Ovary (tissue), 9 donors: ENCODE results near the gene MED22. TPM values are rescaled to one million over a fixed set of nuclear protein-coding genes. Genes with fewer than 3 reads are reported as not detected.

ENCODE experiments used
- DNase-seq, 5 donors: peaks; one replicate each; pipeline ENCODE4 v3.0.0-alpha.2; 2019 to 2020
- H3K27ac ChIP-seq, 2 donors: fragments of 200-600 bp; one replicate each; pipeline versions ENCODE4 v1.5.1 to v1.8.0; 2019 to 2022
- H3K27me3 ChIP-seq: fragments of 200-600 bp; one replicate; pipeline ENCODE4 v1.8.0; 2022
- H3K36me3 ChIP-seq: fragments of 200-600 bp; sonication (generic); one replicate; pipeline ENCODE4 v1.5.1; 2019
- H3K4me1 ChIP-seq: one replicate; pipeline ENCODE4 v1.8.1; 2013; ENCODE audit warnings: mild to moderate bottlenecking, moderate library complexity; ENCODE audit not compliant: insufficient read depth
- H3K4me3 ChIP-seq: fragments of 200-600 bp; sonication (generic); one replicate; pipeline ENCODE4 v1.5.1; 2017
- H3K9me3 ChIP-seq, 2 donors: fragments of 200-600 bp in 1 of 2; sonication (generic) in 1 of 2; one replicate each; pipeline versions ENCODE4 v1.5.1 to v1.8.1; 2013 to 2019; ENCODE audit warnings: mild to moderate bottlenecking in 1 of 2, moderate library complexity in 1 of 2
- EP300 ChIP-seq: sonication (generic); formaldehyde crosslinking; IDR thresholded peaks from one replicate; pipeline ENCODE4 v1.6.1; 2017; ENCODE audit warnings: antibody characterized with exemption
- POLR2A ChIP-seq: fragments of 450-650 bp; IDR thresholded peaks from one replicate; pipeline ENCODE4 v1.6.1; 2017; ENCODE audit warnings: antibody characterized with exemption, mild to moderate bottlenecking, moderate library complexity
- WGBS, 3 donors: extraction: QIAGEN DNeasy Blood & Tissue Kit in 1 of 3; methylation state at CpG; one replicate each; pipeline versions ENCODE4 v1.1.5 to v1.1.7; 2013 to 2017; 5-methylcytosine and 5-hydroxymethylcytosine counted together
- intact Hi-C, 4 donors: fragments of 100-400 bp; cut with DNase I; formaldehyde crosslinking; loops; one replicate each; pipeline versions ENCODE4 v1.11.0 to v1.15.1; 2022 to 2023
- polyA plus RNA-seq, 2 donors: library from polyadenylated mRNA; stranded (reverse); fragments of 200-250 nt in 1 of 2; fragments of 350-450 nt in 1 of 2; fragmentation: Illumina TruSeq in 1 of 2; extraction: RNeasy Lipid Tissue Mini Kit (QIAGEN cat#74804) in 1 of 2; gene quantifications; one replicate each; pipeline ENCODE4 v1.2.3, GENCODE V29; 2013 to 2014
- total RNA-seq, 7 donors: library from RNA; depleted of rRNA in 2 of 7; stranded (reverse); fragments of >200 nt in 2 of 7; fragmentation: NEBNext Ultra II Directional in 3 of 7; extraction: Animal tissue kit (Norgen Biotek cat#: 25700) in 3 of 7; gene quantifications; one replicate each; pipeline versions ENCODE4 v1.1.0 to v1.2.4, GENCODE V29; 2016 to 2023
- TF ChIP-seq, protein P1 (sequence below), 3 donors: fragments of 450-650 bp in 2 of 3; fragments of 200-600 bp in 1 of 3; IDR thresholded peaks; one replicate each; pipeline versions ENCODE4 v1.5.1 to v1.8.0; 2016 to 2022; ENCODE audit warnings: antibody characterized with exemption in 3 of 3, mild to moderate bottlenecking in 1 of 3
- donor health status: DM: no; HTN: no; CAD: no; lungs with moderate emphysema.
- donor health status: DM: no; HTN: no; CAD: no.
- donor health status: Bipolar disorder and iron deficiency.
- donor health status: DM: yes; HTN: yes; CAD: no.
- donor health status: DM: no; HTN: no; CAD: no.
- donor health status: DM: yes; HTN: yes; CAD: no.

Gene MED22
- total and polyA plus RNA-seq, 9 donors = 8.3 to 43.8 (median 27.3) TPM

DNA sequence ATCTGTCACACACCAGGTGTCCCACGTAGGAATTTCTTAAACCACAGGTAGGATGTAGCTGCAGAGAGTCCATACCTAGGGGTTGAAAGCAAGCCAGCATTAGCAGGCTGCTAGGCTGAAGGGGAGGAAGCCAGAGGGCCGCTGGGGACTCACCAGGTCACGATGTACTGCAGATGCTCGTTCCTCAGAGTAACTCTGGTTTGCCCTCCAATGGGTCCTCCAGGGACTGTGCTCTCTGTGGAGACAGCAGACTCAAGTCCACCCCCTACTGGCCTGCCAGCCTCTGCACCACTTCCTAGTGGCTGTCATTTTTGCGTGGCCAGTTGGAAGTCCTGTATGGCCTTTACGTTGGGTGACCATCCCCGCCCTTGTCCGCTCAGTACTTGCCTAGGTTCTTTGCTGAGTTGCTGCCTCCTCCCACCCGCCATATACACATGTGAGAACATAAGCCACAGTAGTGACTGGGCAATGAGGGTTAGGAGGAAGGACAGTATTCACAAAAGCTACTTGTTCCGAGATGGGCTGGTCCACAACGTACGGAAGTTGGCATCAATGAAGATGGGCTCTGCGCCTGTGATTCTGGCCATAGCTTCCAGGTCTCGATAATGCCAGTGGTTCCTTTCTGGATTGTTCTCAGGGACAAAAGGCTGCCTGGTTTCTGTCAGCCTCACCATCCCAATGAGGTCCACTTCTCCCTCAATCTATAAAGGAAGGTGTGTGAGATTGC lies 4.1 kb upstream of the MED22 start:
- peaks cover 3% of the 10 kb centered on the region for H3K4me1 ChIP-seq
- WGBS, 3 donors = 70 to 78% (median 76%) methylated on average over 14 of the region's 14 CpGs
- intact Hi-C loops = no loop called here
- no peak overlapping the region for H3K27ac ChIP-seq
- H3K4me3 ChIP-seq = no peak overlapping the region
- H3K9me3 ChIP-seq = no peaks in the 10 kb centered on the region
- H3K27me3 ChIP-seq = no peaks in the 10 kb centered on the region
- no peaks in the 10 kb centered on the region for H3K36me3 ChIP-seq
- no peak for DNase-seq
- TF ChIP-seq, protein P1, sequence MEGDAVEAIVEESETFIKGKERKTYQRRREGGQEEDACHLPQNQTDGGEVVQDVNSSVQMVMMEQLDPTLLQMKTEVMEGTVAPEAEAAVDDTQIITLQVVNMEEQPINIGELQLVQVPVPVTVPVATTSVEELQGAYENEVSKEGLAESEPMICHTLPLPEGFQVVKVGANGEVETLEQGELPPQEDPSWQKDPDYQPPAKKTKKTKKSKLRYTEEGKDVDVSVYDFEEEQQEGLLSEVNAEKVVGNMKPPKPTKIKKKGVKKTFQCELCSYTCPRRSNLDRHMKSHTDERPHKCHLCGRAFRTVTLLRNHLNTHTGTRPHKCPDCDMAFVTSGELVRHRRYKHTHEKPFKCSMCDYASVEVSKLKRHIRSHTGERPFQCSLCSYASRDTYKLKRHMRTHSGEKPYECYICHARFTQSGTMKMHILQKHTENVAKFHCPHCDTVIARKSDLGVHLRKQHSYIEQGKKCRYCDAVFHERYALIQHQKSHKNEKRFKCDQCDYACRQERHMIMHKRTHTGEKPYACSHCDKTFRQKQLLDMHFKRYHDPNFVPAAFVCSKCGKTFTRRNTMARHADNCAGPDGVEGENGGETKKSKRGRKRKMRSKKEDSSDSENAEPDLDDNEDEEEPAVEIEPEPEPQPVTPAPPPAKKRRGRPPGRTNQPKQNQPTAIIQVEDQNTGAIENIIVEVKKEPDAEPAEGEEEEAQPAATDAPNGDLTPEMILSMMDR (IDR thresholded peaks at IDR 0.05) = no peak
- TF ChIP-seq POLR2A = no peak
- TF ChIP-seq EP300 = no peak

DNA sequence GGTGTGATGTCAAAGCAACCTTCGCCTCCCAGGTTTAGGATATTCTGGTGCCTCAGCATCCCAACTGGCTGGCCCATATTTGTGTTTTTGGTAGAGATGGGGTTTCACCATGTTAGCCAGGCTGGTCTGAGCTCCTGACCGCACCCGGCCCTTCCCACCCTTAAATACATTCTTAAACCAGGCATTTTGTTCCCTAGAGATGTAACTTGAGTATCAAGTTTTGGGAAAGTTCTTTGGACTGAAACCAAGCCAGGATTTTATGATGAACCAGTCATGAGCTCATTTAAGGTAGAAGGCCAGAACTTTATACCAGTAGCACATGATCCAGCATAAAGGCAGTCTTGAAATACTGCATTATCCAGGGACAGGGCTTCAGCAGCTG lies 3.6 kb upstream of the MED22 start:
- H3K4me1 ChIP-seq = peaks cover 4% of the 10 kb centered on the region
- no peak overlapping the region for H3K27ac ChIP-seq
- no peaks in the 10 kb centered on the region for H3K9me3 ChIP-seq
- H3K27me3 ChIP-seq = no peaks in the 10 kb centered on the region
- no peak for DNase-seq
- no peak for TF ChIP-seq POLR2A
- TF ChIP-seq, protein P1 (IDR thresholded peaks at IDR 0.05) = no peak
- no peak for TF ChIP-seq EP300
- intact Hi-C loops = no loop called here
- H3K4me3 ChIP-seq = no peak overlapping the region
- no peaks in the 10 kb centered on the region for H3K36me3 ChIP-seq
- 88 to 89% (median 89%) methylated on average over 3 of the region's 3 CpGs for WGBS, 3 donors

DNA sequence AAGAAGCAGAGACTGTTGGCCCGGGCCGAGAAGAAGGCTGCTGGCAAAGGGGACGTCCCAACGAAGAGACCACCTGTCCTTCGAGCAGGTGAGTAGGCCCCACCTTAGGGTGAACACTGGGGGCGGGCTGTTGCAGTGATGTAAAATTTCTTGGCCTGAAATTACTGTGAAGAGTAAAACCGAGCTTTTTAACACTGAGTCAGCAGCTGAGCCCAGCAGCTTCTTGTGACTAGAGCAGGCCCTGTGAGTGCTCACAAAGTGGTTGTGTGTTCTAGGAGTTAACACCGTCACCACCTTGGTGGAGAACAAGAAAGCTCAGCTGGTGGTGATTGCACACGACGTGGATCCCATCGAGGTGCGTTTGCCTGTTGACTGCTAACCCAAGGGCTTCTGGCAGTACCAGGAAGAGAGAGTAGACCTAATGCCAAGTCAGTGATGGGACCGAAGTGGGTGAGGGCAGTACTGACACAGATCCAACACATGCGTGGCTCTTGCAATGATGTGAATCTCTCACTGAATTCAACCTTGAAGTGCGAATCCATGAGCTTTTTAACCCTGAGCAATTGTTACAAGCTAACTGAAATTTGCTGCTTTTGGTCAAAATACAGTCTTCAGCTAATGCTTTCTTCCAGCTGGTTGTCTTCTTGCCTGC lies 2.2 kb upstream of the MED22 start:
- no peaks in the 10 kb centered on the region for H3K36me3 ChIP-seq
- H3K4me3 ChIP-seq = no peak overlapping the region
- H3K4me1 ChIP-seq = peaks cover 5% of the 10 kb centered on the region
- whole genome bisulfite sequencing, 3 donors = 72 to 78% (median 73%) methylated on average over 15 of the region's 15 CpGs
- no peaks in the 10 kb centered on the region for H3K27me3 ChIP-seq
- TF ChIP-seq, protein P1 (IDR thresholded peaks at IDR 0.05) = no peak
- TF ChIP-seq EP300 = no peak
- no peak for TF ChIP-seq POLR2A
- no peak for DNase-seq
- intact Hi-C loops = no loop called here
- H3K27ac ChIP-seq = no peak overlapping the region
- H3K9me3 ChIP-seq = no peaks in the 10 kb centered on the region

DNA sequence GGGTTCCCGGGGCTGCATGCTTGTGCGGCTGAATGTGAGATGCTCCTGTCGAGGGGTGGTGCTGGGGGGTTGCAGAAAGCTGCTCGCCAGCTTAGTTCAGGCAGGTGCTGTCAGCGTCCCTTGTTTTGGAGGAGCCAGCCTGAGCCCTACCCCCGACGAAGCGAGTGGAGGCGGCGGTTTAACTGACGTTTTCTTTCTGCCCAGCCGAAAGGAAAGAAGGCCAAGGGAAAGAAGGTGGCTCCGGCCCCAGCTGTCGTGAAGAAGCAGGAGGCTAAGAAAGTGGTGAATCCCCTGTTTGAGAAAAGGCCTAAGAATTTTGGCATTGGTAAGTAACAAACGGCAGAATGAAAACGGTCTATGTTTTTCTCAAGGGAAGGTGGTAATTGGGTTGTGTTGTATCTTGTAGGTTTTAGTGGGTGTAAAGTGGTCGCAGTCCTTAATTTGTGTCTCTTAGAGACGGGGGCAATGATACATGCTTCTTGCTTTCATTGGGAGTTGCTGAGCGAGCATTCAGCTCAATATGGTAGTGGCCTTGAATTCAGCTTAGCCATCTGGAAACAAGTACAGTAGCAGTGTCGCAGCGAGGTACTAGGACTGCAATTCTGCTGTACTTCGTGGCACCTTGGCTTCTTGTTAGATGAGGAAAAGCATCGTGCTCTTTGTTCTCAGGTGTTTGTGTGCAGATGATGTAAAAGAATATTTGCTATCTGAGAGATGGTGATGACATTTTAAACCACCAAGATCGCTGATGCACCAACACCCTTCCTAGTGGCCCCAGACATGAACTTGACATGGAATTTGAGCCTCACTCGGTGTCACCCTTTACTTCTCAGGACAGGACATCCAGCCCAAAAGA lies 1.0 kb upstream of the MED22 start:
- Histone ChIP-seq H3K27me3 (no peaks in the 10 kb centered on the region), H3K36me3 (no peaks in the 10 kb centered on the region), H3K4me3 (peak overlapping the region; percentile 90), H3K9me3 (no peaks in the 10 kb centered on the region), H3K27ac (peak overlapping the region; percentile 77 to 87), H3K4me1 (peaks cover 5% of the 10 kb centered on the region)
- no peak for TF ChIP-seq POLR2A
- no peak for TF ChIP-seq EP300
- TF ChIP-seq, protein P1 (IDR thresholded peaks at IDR 0.05) = no peak
- whole genome bisulfite sequencing, 3 donors = 6 to 14% (median 7%) methylated on average over 25 of the region's 25 CpGs
- no peak for DNase-seq
- intact Hi-C loops = no loop called here
